GM19099 (cell line): Measurements from ENCODE around the gene SPEN.

ENCODE experiments used
- POLR2A ChIP-seq: IDR thresholded peaks from 3 replicates; pipeline ENCODE4 v1.6.1; 2011; ENCODE audit warnings: low read depth; ENCODE audit not compliant: insufficient read length; ENCODE audit errors: extremely low read depth

SPEN gene

GRCh38 chr1:15848929-15849774, 1.6 kb downstream of the SPEN start:
- TF ChIP-seq POLR2A: peak; percentile 67

- TF ChIP-seq POLR2A: no peak
Measured at GRCh38 chr1:15849775-15850324, 2.3 kb downstream of the SPEN start.

GRCh38 chr1:15850471-15851001, 3.0 kb downstream of the SPEN start:
- no peak for TF ChIP-seq POLR2A

- no peak for TF ChIP-seq POLR2A
Measured at GRCh38 chr1:15851210-15852035, 3.9 kb downstream of the SPEN start.

GRCh38 chr1:15852036-15852827, 4.7 kb downstream of the SPEN start:
- no peak for TF ChIP-seq POLR2A

GRCh38 chr1:15852828-15853302, 5.4 kb downstream of the SPEN start:
- no peak for TF ChIP-seq POLR2A

GRCh38 chr1:15856888-15857287, 9.4 kb downstream of the SPEN start:
- no peak for TF ChIP-seq POLR2A

- no peak for TF ChIP-seq POLR2A
Measured at GRCh38 chr1:15858069-15858670, 10.7 kb downstream of the SPEN start.

GRCh38 chr1:15858672-15859372, 11.3 kb downstream of the SPEN start:
- TF ChIP-seq POLR2A: no peak

- TF ChIP-seq POLR2A: no peak
Measured at GRCh38 chr1:15863156-15863901, 15.8 kb downstream of the SPEN start.

GRCh38 chr1:15866721-15867201, 19.3 kb downstream of the SPEN start:
- no peak for TF ChIP-seq POLR2A

GRCh38 chr1:15867288-15867687, 19.8 kb downstream of the SPEN start:
- TF ChIP-seq POLR2A: no peak

GRCh38 chr1:15869413-15869812, 21.9 kb downstream of the SPEN start:
- no peak for TF ChIP-seq POLR2A
